MM.1S (cell line): Measurements from ENCODE around the gene EVX1.

Experiments
- DNase-seq: peaks from one replicate; pipeline ENCODE4 v3.0.0-alpha.2; 2015
- H2AFZ ChIP-seq: fragments of 300-600 bp; sonication (generic); 2 replicates; pipeline ENCODE4 v1.6.0; 2016; ENCODE audit warnings: antibody characterized with exemption, low read length
- H3F3A ChIP-seq: fragments of 300-600 bp; sonication (generic); 2 replicates; pipeline ENCODE4 v1.6.1; 2016; ENCODE audit warnings: mild to moderate bottlenecking, antibody characterized with exemption, low read length, moderate library complexity, mixed read lengths; ENCODE audit not compliant: insufficient read depth
- H3K27ac ChIP-seq: fragments of 300-600 bp; sonication (generic); 2 replicates; pipeline ENCODE4 v1.5.1; 2016; ENCODE audit warnings: mild to moderate bottlenecking, low read length
- H3K27me3 ChIP-seq: fragments of 300-600 bp; sonication (generic); replicated peaks from 2 replicates; pipeline ENCODE4 v1.6.0; 2016; ENCODE audit warnings: low read length; ENCODE audit not compliant: insufficient read depth
- H3K36me3 ChIP-seq: fragments of 300-600 bp; sonication (generic); replicated peaks from 2 replicates; pipeline ENCODE4 v1.6.1; 2016; ENCODE audit warnings: mild to moderate bottlenecking, low read length, mixed read lengths; ENCODE audit not compliant: insufficient read depth
- H3K4me1 ChIP-seq: fragments of 300-600 bp; sonication (generic); 2 replicates; pipeline ENCODE4 v1.6.1; 2016; ENCODE audit warnings: low read length, mixed read lengths
- H3K4me2 ChIP-seq: fragments of 300-600 bp; sonication (generic); 2 replicates; pipeline ENCODE4 v1.6.0; 2016; ENCODE audit warnings: low read depth, low read length
- H3K4me3 ChIP-seq: fragments of 300-600 bp; sonication (generic); 2 replicates; pipeline ENCODE4 v1.5.1; 2016; ENCODE audit warnings: low read length, mixed read lengths
- H3K79me2 ChIP-seq: fragments of 300-600 bp; sonication (generic); 2 replicates; pipeline ENCODE4 v1.6.1; 2016; ENCODE audit warnings: mixed run types, low read length, mixed read lengths
- H3K9ac ChIP-seq: fragments of 300-600 bp; sonication (generic); 2 replicates; pipeline ENCODE4 v1.6.1; 2016; ENCODE audit warnings: low read length, mixed read lengths
- H3K9me2 ChIP-seq: fragments of 300-600 bp; sonication (generic); replicated peaks from 2 replicates; pipeline ENCODE4 v1.6.1; 2016; ENCODE audit warnings: mild to moderate bottlenecking, low read length, mixed read lengths; ENCODE audit not compliant: insufficient read depth
- H3K9me3 ChIP-seq: fragments of 300-600 bp; sonication (generic); replicated peaks from 2 replicates; pipeline ENCODE4 v1.6.1; 2016; ENCODE audit warnings: mild to moderate bottlenecking, low read length, mixed read lengths; ENCODE audit not compliant: insufficient read depth
- H4K20me1 ChIP-seq: fragments of 300-600 bp; sonication (generic); 2 replicates; pipeline ENCODE4 v1.6.1; 2016; ENCODE audit warnings: mild to moderate bottlenecking, low read length, moderate library complexity, mixed read lengths; ENCODE audit not compliant: insufficient read depth
- CTCF ChIP-seq: fragments of 300-600 bp; sonication (generic); IDR thresholded peaks from 2 replicates; pipeline ENCODE4 v1.5.1; 2016; ENCODE audit warnings: antibody characterized with exemption, low read length, mixed read lengths
- EZH2 ChIP-seq: fragments of 300-600 bp; sonication (generic); optimal IDR thresholded peaks from 2 replicates; pipeline ENCODE3; 2017; ENCODE audit warnings: low read depth, mild to moderate bottlenecking, antibody characterized with exemption, low read length, mixed read lengths
- EZH2phosphoT487 ChIP-seq: fragments of 300-600 bp; sonication (generic); IDR thresholded peaks from 2 replicates; pipeline ENCODE4 v1.6.1; 2018; ENCODE audit warnings: antibody characterized with exemption, low read length

EVX1 gene

GRCh38 chr7:27295236-27295635, 52.6 kb downstream of the EVX1 start:
- no peak overlapping the region for H2AFZ ChIP-seq
- H3K27ac ChIP-seq: no peak overlapping the region
- no peak overlapping the region for H3K9ac ChIP-seq
- no peaks in the 10 kb centered on the region for H3K9me2 ChIP-seq
- no peaks in the 10 kb centered on the region for H3K79me2 ChIP-seq
- TF ChIP-seq CTCF (no peak), EZH2phosphoT487 (no peak), EZH2 (no peak)
- H3K4me3 ChIP-seq: no peak overlapping the region
- H3F3A ChIP-seq: no peaks in the 10 kb centered on the region
- no peaks in the 10 kb centered on the region for H3K9me3 ChIP-seq
- H3K4me1 ChIP-seq: no peaks in the 10 kb centered on the region
- H3K4me2 ChIP-seq: no peak overlapping the region
- no peaks in the 10 kb centered on the region for H4K20me1 ChIP-seq
- no peaks in the 10 kb centered on the region for H3K27me3 ChIP-seq
- no peak for DNase-seq
- H3K36me3 ChIP-seq: no peaks in the 10 kb centered on the region

- no peaks in the 10 kb centered on the region for H4K20me1 ChIP-seq
- H3K9me3 ChIP-seq: no peaks in the 10 kb centered on the region
- no peak overlapping the region for H3K27ac ChIP-seq
- no peaks in the 10 kb centered on the region for H3K36me3 ChIP-seq
- no peaks in the 10 kb centered on the region for H3K9me2 ChIP-seq
- TF ChIP-seq EZH2phosphoT487: no peak
- no peak for TF ChIP-seq CTCF
- no peak overlapping the region for H3K9ac ChIP-seq
- DNase-seq: no peak
- no peak overlapping the region for H2AFZ ChIP-seq
- no peaks in the 10 kb centered on the region for H3K4me1 ChIP-seq
- H3K79me2 ChIP-seq: no peaks in the 10 kb centered on the region
- H3K4me2 ChIP-seq: no peak overlapping the region
- H3K4me3 ChIP-seq: no peak overlapping the region
- H3K27me3 ChIP-seq: no peaks in the 10 kb centered on the region
- no peaks in the 10 kb centered on the region for H3F3A ChIP-seq
Measured at GRCh38 chr7:27297356-27297755, 54.8 kb downstream of the EVX1 start.
